ENCODE data around the gene LRRC8E. TPM values are rescaled to one million over a fixed set of nuclear protein-coding genes. Genes with fewer than 3 reads are reported as not detected.

Gene LRRC8E
- 1 to 10 TPM; 2.9 to 4.0 TPM for total RNA-seq

- peak within 1 kb of the TSS; percentile 53 for H3K4me3 ChIP-seq
- intact Hi-C loops (cut with DNase I): no loop called here
- H3K9me3 ChIP-seq: no peaks in the 10 kb centered on the region
- H3K9ac ChIP-seq (ENCODE audit: low read depth in 2 of 2, low read length in 2 of 2): peak within 1 kb of the TSS; percentile 34 to 58
- H3K27me3 ChIP-seq: peaks cover 5% of the 10 kb centered on the region
- H3K27ac ChIP-seq: no peak within 1 kb of the TSS
- H3K36me3 ChIP-seq: no peaks in the 10 kb centered on the region
- DNase-seq: peak; percentile 77
- TF ChIP-seq CTCF (IDR thresholded peaks at IDR 0.05): no peak
- peaks cover 8% of the 10 kb centered on the region for H3K4me1 ChIP-seq
Measured at GRCh38 chr19:7888145-7888825, at the start of gene LRRC8E. TSS of gene LRRC8E (plus strand) at chr19:7888510. CDS start at chr19:7895604, 7,094 bp downstream.

- H3K27ac ChIP-seq: no peak overlapping the region
- no peak for TF ChIP-seq CTCF (IDR thresholded peaks at IDR 0.05)
- H3K4me3 ChIP-seq: no peak overlapping the region
- no peak for DNase-seq
- intact Hi-C loops (cut with DNase I): no loop called here
- no peaks in the 10 kb centered on the region for H3K9me3 ChIP-seq
- H3K36me3 ChIP-seq: no peaks in the 10 kb centered on the region
- no peak overlapping the region for H3K9ac ChIP-seq (ENCODE audit: low read depth in 2 of 2, low read length in 2 of 2)
- H3K27me3 ChIP-seq: no peaks in the 10 kb centered on the region
- H3K4me1 ChIP-seq: no peaks in the 10 kb centered on the region
Measured at GRCh38 chr19:7839476-7839875, 48.8 kb upstream of the LRRC8E start.

GRCh38 chr19:7840629-7841028 lies 47.7 kb upstream of the LRRC8E start:
- Histone ChIP-seq H3K4me3 (no peak overlapping the region), H3K27ac (no peak overlapping the region), H3K9ac (ENCODE audit: low read depth in 2 of 2, low read length in 2 of 2) (no peak overlapping the region), H3K27me3 (no peaks in the 10 kb centered on the region), H3K4me1 (no peaks in the 10 kb centered on the region), H3K9me3 (no peaks in the 10 kb centered on the region), H3K36me3 (no peaks in the 10 kb centered on the region)
- TF ChIP-seq CTCF (IDR thresholded peaks at IDR 0.05): no peak
- DNase-seq: no peak
- intact Hi-C loops (cut with DNase I): no loop called here

GRCh38 chr19:7841751-7842660 lies 46.3 kb upstream of the LRRC8E start:
- Histone ChIP-seq H3K4me1 (no peaks in the 10 kb centered on the region), H3K36me3 (no peaks in the 10 kb centered on the region), H3K9ac (ENCODE audit: low read depth in 2 of 2, low read length in 2 of 2) (no peak overlapping the region), H3K27me3 (no peaks in the 10 kb centered on the region), H3K27ac (no peak overlapping the region), H3K4me3 (no peak overlapping the region), H3K9me3 (no peaks in the 10 kb centered on the region)
- intact Hi-C loops (cut with DNase I): no loop called here
- DNase-seq: no peak
- TF ChIP-seq CTCF (IDR thresholded peaks at IDR 0.05): no peak

- intact Hi-C loops (cut with DNase I): no loop called here
- Histone ChIP-seq H3K4me3 (no peak overlapping the region), H3K36me3 (no peaks in the 10 kb centered on the region), H3K9ac (ENCODE audit: low read depth in 2 of 2, low read length in 2 of 2) (no peak overlapping the region), H3K27ac (no peak overlapping the region), H3K9me3 (no peaks in the 10 kb centered on the region), H3K4me1 (no peaks in the 10 kb centered on the region), H3K27me3 (no peaks in the 10 kb centered on the region)
- no peak for TF ChIP-seq CTCF (IDR thresholded peaks at IDR 0.05)
- DNase-seq: no peak
Measured at GRCh38 chr19:7842661-7843294, 45.5 kb upstream of the LRRC8E start.
